H1 (cell line): ENCODE measurements around the gene PARP14. TPM values are rescaled to one million over a fixed set of nuclear protein-coding genes. Genes with fewer than 3 reads are reported as not detected.
"Not testable (repeated sequence)": the region's sequence is repeated elsewhere in the genome, so short reads cannot be mapped to it uniquely, and the experiment has no call there.

Experiments used
- CTCF ChIA-PET: fragments of 300-600 bp; sonication (Branson Sonifier 250); formaldehyde crosslinking; loops from one replicate; lab custom pipeline; 2021; ENCODE audit not compliant: partially characterized antibody; lab: Charles Lee
- POLR2A ChIA-PET: fragments of 300-600 bp; sonication (Branson Sonifier 250); formaldehyde crosslinking; loops from one replicate; lab custom pipeline; 2021; ENCODE audit warnings: inconsistent platforms; ENCODE audit not compliant: partially characterized antibody; lab: Charles Lee
- DNase-seq, 2 experiments: peaks; one replicate each; pipeline versions ENCODE4 v3.0.0 to v3.0.0-alpha.2; 2010 to 2022; ENCODE audit warnings: low spot score in 2 of 2, low read depth in 1 of 2, mixed read lengths in 1 of 2
- FAIRE-seq: peaks from 2 replicates; lab custom pipeline; 2011; peaks lifted over from hg19 to GRCh38; lab: Jason Lieb, UNC
- H2AFZ ChIP-seq: 2 replicates; pipeline ENCODE4 v1.8.1; 2012; ENCODE audit warnings: low read length, inconsistent platforms
- H2AK5ac ChIP-seq: 2 replicates; pipeline ENCODE4 v1.6.1; 2013; ENCODE audit warnings: low read depth, low read length
- H2BK120ac ChIP-seq: replicated peaks from 2 replicates; pipeline ENCODE3; 2013; ENCODE audit warnings: low read depth, low read length, inconsistent platforms
- H2BK12ac ChIP-seq: 2 replicates; pipeline ENCODE4 v1.6.1; 2013; ENCODE audit warnings: low read depth, low read length
- H2BK15ac ChIP-seq: 2 replicates; pipeline ENCODE4 v1.6.1; 2013; ENCODE audit warnings: low read length
- H2BK20ac ChIP-seq: 2 replicates; pipeline ENCODE4 v1.6.1; 2013; ENCODE audit warnings: low read length
- H2BK5ac ChIP-seq: 2 replicates; pipeline ENCODE4 v1.6.1; 2013; ENCODE audit warnings: low read depth, low read length
- H3K14ac ChIP-seq: 2 replicates; pipeline ENCODE4 v1.6.1; 2013; ENCODE audit warnings: inconsistent platforms; ENCODE audit not compliant: insufficient read length
- H3K18ac ChIP-seq: 2 replicates; pipeline ENCODE4 v1.6.1; 2013; ENCODE audit warnings: low read length; ENCODE audit errors: extremely low read depth
- H3K23ac ChIP-seq: 2 replicates; pipeline ENCODE4 v1.6.1; 2013; ENCODE audit warnings: inconsistent platforms; ENCODE audit not compliant: insufficient read length
- H3K23me2 ChIP-seq: 2 replicates; pipeline ENCODE4 v1.6.1; 2013; ENCODE audit warnings: low read depth, low read length
- H3K27ac ChIP-seq: 2 replicates; pipeline ENCODE4 v1.6.1; 2011; ENCODE audit warnings: low read depth, low read length, inconsistent platforms
- H3K27me3 ChIP-seq, 4 experiments: replicated peaks in 1 of 4; 1 replicate in 1 of 4; 2 replicates in 3 of 4; pipeline versions ENCODE4 v1.6.1 to v1.8.1; 2011 to 2013; ENCODE audit warnings: low read length in 3 of 4, mild to moderate bottlenecking in 3 of 4, inconsistent platforms in 2 of 4, mixed read lengths in 2 of 4, moderate library complexity in 1 of 4; ENCODE audit not compliant: control insufficient read depth in 3 of 4, insufficient read depth in 3 of 4; ENCODE audit errors: extremely low read depth in 1 of 4
- H3K36me3 ChIP-seq, 4 experiments: 2 replicates each; pipeline versions ENCODE4 v1.6.1 to v1.8.1; 2011 to 2013; ENCODE audit warnings: mild to moderate bottlenecking in 4 of 4, low read length in 3 of 4, moderate library complexity in 2 of 4, control low read depth in 1 of 4, inconsistent platforms in 1 of 4; ENCODE audit not compliant: insufficient read depth in 4 of 4, control insufficient read depth in 2 of 4
- H3K4ac ChIP-seq: replicated peaks from 2 replicates; pipeline ENCODE3; 2013; ENCODE audit warnings: low read length, low read depth, mixed read lengths, inconsistent platforms; ENCODE audit not compliant: insufficient read length
- H3K4me1 ChIP-seq, 4 experiments: replicated peaks in 1 of 4; 1 replicate in 1 of 4; 2 replicates in 3 of 4; pipeline versions ENCODE4 v1.6.1 to v1.8.1; 2011 to 2013; ENCODE audit warnings: low read length in 3 of 4, inconsistent platforms in 2 of 4, mixed read lengths in 1 of 4; ENCODE audit not compliant: insufficient read depth in 4 of 4, control insufficient read depth in 3 of 4
- H3K4me2 ChIP-seq, 2 experiments: 2 replicates each; pipeline versions ENCODE4 v1.6.1 to v1.8.1; 2011 to 2013; ENCODE audit warnings: low read depth in 2 of 2, low read length in 2 of 2, control low read depth in 1 of 2, inconsistent platforms in 1 of 2, mild to moderate bottlenecking in 1 of 2; ENCODE audit not compliant: insufficient read depth in 1 of 2
- H3K4me3 ChIP-seq, 4 experiments: fragments of 200-600, 300-600 bp in 1 of 4; sonication (generic), shearing (Covaris generic), sonication (Bioruptor Twin) in 1 of 4; 2 replicates each; pipeline versions ENCODE4 v1.5.1 to v1.8.1; 2011 to 2016; ENCODE audit warnings: low read length in 4 of 4, low read depth in 3 of 4, control low read depth in 2 of 4, inconsistent platforms in 2 of 4, mild to moderate bottlenecking in 2 of 4, mixed read lengths in 1 of 4, moderate library complexity in 1 of 4; ENCODE audit not compliant: insufficient read depth in 2 of 4; ENCODE audit errors: extremely low read depth in 1 of 4
- H3K56ac ChIP-seq: replicated peaks from 2 replicates; pipeline ENCODE3; 2013; ENCODE audit warnings: low read depth, mild to moderate bottlenecking, mixed read lengths, low read length, inconsistent platforms; ENCODE audit not compliant: insufficient read length
- H3K79me1 ChIP-seq: 2 replicates; pipeline ENCODE4 v1.6.1; 2013; ENCODE audit warnings: low read depth, low read length, control low read depth
- H3K79me2 ChIP-seq, 2 experiments: 2 replicates each; pipeline versions ENCODE4 v1.6.1 to v1.8.1; 2012 to 2013; ENCODE audit warnings: low read length in 2 of 2, mild to moderate bottlenecking in 2 of 2, inconsistent platforms in 1 of 2; ENCODE audit not compliant: insufficient read depth in 2 of 2, control insufficient read depth in 1 of 2
- H3K9ac ChIP-seq, 4 experiments: replicated peaks in 1 of 4; 1 replicate in 1 of 4; 2 replicates in 3 of 4; pipeline versions ENCODE4 v1.6.1 to v1.8.1; 2011 to 2013; ENCODE audit warnings: low read depth in 3 of 4, low read length in 3 of 4, control low read depth in 2 of 4, mild to moderate bottlenecking in 2 of 4, moderate library complexity in 2 of 4, inconsistent platforms in 1 of 4; ENCODE audit errors: extremely low read depth in 1 of 4
- H3K9me3 ChIP-seq, 2 experiments: 2 replicates each; pipeline versions ENCODE4 v1.6.1 to v1.8.1; 2012 to 2013; ENCODE audit warnings: mild to moderate bottlenecking in 2 of 2, moderate library complexity in 2 of 2, control low read depth in 1 of 2, inconsistent platforms in 1 of 2, low read depth in 1 of 2, low read length in 1 of 2, mixed read lengths in 1 of 2; ENCODE audit not compliant: insufficient read depth in 2 of 2
- H4K20me1 ChIP-seq, 2 experiments: replicated peaks in 1 of 2; 2 replicates each; pipeline versions ENCODE3 to v1.8.1; 2011 to 2013; ENCODE audit warnings: inconsistent platforms in 2 of 2, low read length in 2 of 2, mild to moderate bottlenecking in 1 of 2; ENCODE audit not compliant: insufficient read depth in 2 of 2, control insufficient read depth in 1 of 2
- H4K5ac ChIP-seq: 2 replicates; pipeline ENCODE4 v1.6.1; 2013; ENCODE audit warnings: low read length, low read depth, mixed read lengths, inconsistent platforms; ENCODE audit not compliant: insufficient read length
- H4K8ac ChIP-seq: 2 replicates; pipeline ENCODE4 v1.8.0; 2013; ENCODE audit warnings: mild to moderate bottlenecking, moderate library complexity, low read length, inconsistent platforms; ENCODE audit not compliant: insufficient read depth; ENCODE audit errors: extremely low read depth
- H4K91ac ChIP-seq: replicated peaks from 2 replicates; pipeline ENCODE3; 2013; ENCODE audit warnings: low read length, mixed read lengths, inconsistent platforms; ENCODE audit not compliant: insufficient read length
- WGBS, 2 experiments: shearing (Covaris generic) in 1 of 2; methylation state at CpG; one replicate each; pipeline versions ENCODE4 v1.1.6 to v1.1.7; 2013 to 2015; ENCODE audit warnings: low lambda C conversion rate in 2 of 2, mixed read lengths in 2 of 2, inconsistent platforms in 1 of 2, low coverage in 1 of 2, missing lambda C conversion rate in 1 of 2; ENCODE audit not compliant: insufficient replicate concordance in 2 of 2, insufficient coverage in 1 of 2, insufficient read length in 1 of 2; ENCODE audit errors: extremely low coverage in 1 of 2, missing lambda C conversion rate in 1 of 2; 5-methylcytosine and 5-hydroxymethylcytosine counted together
- polyA plus RNA-seq, 7 experiments: library from polyadenylated mRNA; depleted of rRNA in 3 of 7; stranded (reverse) in 5 of 7; unstranded in 2 of 7; fragments of >200 nt in 5 of 7; fragments of 200-250 nt in 2 of 7; gene quantifications; 1 replicate in 5 of 7; 2 replicates in 1 of 7; 4 replicates in 1 of 7; pipeline versions ENCODE4 v1.2.1 to v1.2.3, GENCODE V29; 2011 to 2013; ENCODE audit warnings: missing spikeins in 2 of 7, mixed read lengths in 2 of 7
- total RNA-seq: library from RNA; stranded (reverse); fragmentation: NEBNext Ultra II Directional; extraction: Animal tissue kit (Norgen Biotek cat#: 25700); gene quantifications from 2 replicates; pipeline ENCODE4 v1.2.1, GENCODE V29; 2021

The PARP14 gene
- total and polyA plus RNA-seq, 2 of the 8 experiments (the other 6 are each of a cell fraction or from before 2014, with no cell fraction given): 12.6 to 17.6 TPM

GRCh38 chr3:122747295-122747694, 66.7 kb downstream of the PARP14 start:
- H3K18ac ChIP-seq, H4K20me1 ChIP-seq, H3K4me1 ChIP-seq, H2BK15ac ChIP-seq, H2BK12ac ChIP-seq, H3K27me3 ChIP-seq, H3K9ac ChIP-seq, H3K56ac ChIP-seq, H2BK5ac ChIP-seq, DNase-seq, H3K23me2 ChIP-seq, H2AFZ ChIP-seq, H2AK5ac ChIP-seq, POLR2A ChIA-PET, H4K5ac ChIP-seq, H3K79me1 ChIP-seq, FAIRE-seq, H3K4me2 ChIP-seq, H3K4ac ChIP-seq, H2BK20ac ChIP-seq, H4K91ac ChIP-seq, CTCF ChIA-PET, H4K8ac ChIP-seq, H2BK120ac ChIP-seq, H3K4me3 ChIP-seq, H3K27ac ChIP-seq, H3K14ac ChIP-seq, H3K23ac ChIP-seq, H3K79me2 ChIP-seq: not testable (repeated sequence)
- peaks cover 0 to 14% (median 2%) of the 10 kb centered on the region in 4 experiments; a peak in 3 of 8 replicates for H3K36me3 ChIP-seq
- no CpG with 5 or more reads among the region's 35 CpGs for WGBS, 2 experiments
- H3K9me3 ChIP-seq: peaks cover 0 to 15% of the 10 kb centered on the region in 2 experiments; a peak in 1 of 4 replicates
